ENCODE data around the gene ICE2.

GRCh38 chr15:60381148-60381788 is 97.7 kb downstream of the ICE2 start:
- TF ChIP-seq POLR2AphosphoS5 (IDR thresholded peaks at IDR 0.05; ENCODE audit: low read depth) (no peak), CTCF (IDR thresholded peaks at IDR 0.05; ENCODE audit: insufficient read depth, low read length) (no peak), REST (IDR thresholded peaks at IDR 0.05; ENCODE audit: insufficient replicate concordance, low read depth) (no peak)

Data from HL-60 (cell line).